ENCODE results near the gene RUSF1. TPM values are rescaled to one million over a fixed set of nuclear protein-coding genes. Genes with fewer than 3 reads are reported as not detected.

Gene RUSF1
- polyA plus RNA-seq, 1 donor (not counting 4 experiments of a cell fraction or from before 2014, with no cell fraction given), result 17.4 TPM

- H4K20me1 ChIP-seq (ENCODE audit: control insufficient read depth, extremely low read depth, insufficient read depth, low read length), result no peaks in the 10 kb centered on the region
- FAIRE-seq, result no peak
Measured at GRCh38 chr16:31478956-31479355, 29.2 kb downstream of the RUSF1 start.

GRCh38 chr16:31477220-31478216, 30.7 kb downstream of the RUSF1 start:
- DNase-seq (ENCODE audit: low read depth, low spot score), result no peak

More at GRCh38 chr16:31478956-31479355, 29.2 kb downstream of the RUSF1 start:
- Histone ChIP-seq H3K4me2 (ENCODE audit: control insufficient read depth, extremely low read depth, insufficient read depth, low read depth, low read length) (no peak overlapping the region), H3K9ac (ENCODE audit: control insufficient read depth, extremely low read depth, insufficient read depth, low read length) (no peak overlapping the region), H3K27ac (ENCODE audit: control insufficient read depth, insufficient read depth, low read length) (no peak overlapping the region), H3K36me3 (ENCODE audit: control insufficient read depth in 2 of 2, extremely low read depth in 1 of 2, insufficient read depth in 2 of 2, low read length in 2 of 2) (peaks cover 0 to 3% of the 10 kb centered on the region in 2 experiments), H3K9me3 (ENCODE audit: control insufficient read depth, low read depth, low read length) (no peaks in the 10 kb centered on the region), H3K27me3 (ENCODE audit: control insufficient read depth, extremely low read depth, insufficient read depth, low read length) (no peaks in the 10 kb centered on the region), H3K79me2 (ENCODE audit: control insufficient read depth, insufficient read depth, low read length) (no peaks in the 10 kb centered on the region), H3K4me3 (ENCODE audit: control insufficient read depth in 2 of 3, extremely low read depth in 1 of 3, insufficient read depth in 2 of 3, low read depth in 1 of 3, low read length in 3 of 3) (no peak overlapping the region), H3K9me1 (ENCODE audit: control insufficient read depth, extremely low read depth, insufficient read depth, low read length) (no peaks in the 10 kb centered on the region), H3K4me1 (ENCODE audit: control insufficient read depth, extremely low read depth, insufficient read depth, low read length) (peaks cover 2% of the 10 kb centered on the region), H2AFZ (ENCODE audit: control insufficient read depth, low read length) (no peak overlapping the region)
- dilution Hi-C loops (cut with MboI; ENCODE audit: extremely low pct_ligation_motif_present, low sequenced_read_pairs), result no loop called here
- DNase-seq (ENCODE audit: low read depth, low spot score), result no peak
- no peak for TF ChIP-seq CTCF (optimal IDR thresholded peaks at IDR 0.05 in 1 of 3, IDR thresholded peaks at IDR 0.05 in 1 of 3, conservative IDR thresholded peaks at IDR 0.05 in 1 of 3; ENCODE audit: extremely low read depth in 1 of 3, insufficient read depth in 2 of 3, low read length in 3 of 3)
- no peak for TF ChIP-seq EZH2 (IDR thresholded peaks at IDR 0.05; ENCODE audit: low read length)

More at GRCh38 chr16:31477220-31478216, 30.7 kb downstream of the RUSF1 start:
- Histone ChIP-seq H3K27me3 (ENCODE audit: control insufficient read depth, extremely low read depth, insufficient read depth, low read length) (no peaks in the 10 kb centered on the region), H3K36me3 (ENCODE audit: control insufficient read depth in 2 of 2, extremely low read depth in 1 of 2, insufficient read depth in 2 of 2, low read length in 2 of 2) (peaks cover 0 to 3% of the 10 kb centered on the region in 2 experiments), H3K9me1 (ENCODE audit: control insufficient read depth, extremely low read depth, insufficient read depth, low read length) (no peaks in the 10 kb centered on the region), H3K27ac (ENCODE audit: control insufficient read depth, insufficient read depth, low read length) (no peak overlapping the region), H3K4me1 (ENCODE audit: control insufficient read depth, extremely low read depth, insufficient read depth, low read length) (peaks cover 2% of the 10 kb centered on the region), H3K4me3 (ENCODE audit: control insufficient read depth in 2 of 3, extremely low read depth in 1 of 3, insufficient read depth in 2 of 3, low read depth in 1 of 3, low read length in 3 of 3) (peak overlapping the region in 1 of 3 experiments; percentile 1), H3K9me3 (ENCODE audit: control insufficient read depth, low read depth, low read length) (no peaks in the 10 kb centered on the region), H3K4me2 (ENCODE audit: control insufficient read depth, extremely low read depth, insufficient read depth, low read depth, low read length) (peak overlapping the region; percentile 32), H3K79me2 (ENCODE audit: control insufficient read depth, insufficient read depth, low read length) (no peaks in the 10 kb centered on the region), H3K9ac (ENCODE audit: control insufficient read depth, extremely low read depth, insufficient read depth, low read length) (no peak overlapping the region), H2AFZ (ENCODE audit: control insufficient read depth, low read length) (peak overlapping the region; percentile 30), H4K20me1 (ENCODE audit: control insufficient read depth, extremely low read depth, insufficient read depth, low read length) (no peaks in the 10 kb centered on the region)
- no peak for TF ChIP-seq CTCF (optimal IDR thresholded peaks at IDR 0.05 in 1 of 3, IDR thresholded peaks at IDR 0.05 in 1 of 3, conservative IDR thresholded peaks at IDR 0.05 in 1 of 3; ENCODE audit: extremely low read depth in 1 of 3, insufficient read depth in 2 of 3, low read length in 3 of 3)
- FAIRE-seq, result no peak
- dilution Hi-C loops (cut with MboI; ENCODE audit: extremely low pct_ligation_motif_present, low sequenced_read_pairs), result no loop called here
